Fibroblast of lung (primary cell): ENCODE data around the gene GPC6.

Experiments
- CTCF ChIP-seq, 2 donors: IDR thresholded peaks in 1 of 2; conservative IDR thresholded peaks in 1 of 2; 1 replicate in 1 of 2; 2 replicates in 1 of 2; pipeline ENCODE4 v1.5.1; 2011 to 2012; ENCODE audit warnings: low read length in 2 of 2, control low read depth in 1 of 2, inconsistent platforms in 1 of 2, low read depth in 1 of 2, mild to moderate bottlenecking in 1 of 2
- EZH2 ChIP-seq: IDR thresholded peaks from 2 replicates; pipeline ENCODE4 v1.5.1; 2012; ENCODE audit warnings: low read length, control low read depth, mild to moderate bottlenecking; ENCODE audit errors: missing control alignments

- no peak for TF ChIP-seq EZH2
- no peak for TF ChIP-seq CTCF (conservative IDR thresholded peaks at IDR 0.05 in 1 of 2, IDR thresholded peaks at IDR 0.05 in 1 of 2; ENCODE audit: low read depth in 1 of 2, low read length in 2 of 2)
These were observed 1088.6 kb downstream of the GPC6 start for GRCh38 chr13:94315188-94315587.
